Non-pigmented ciliary epithelial cell (primary cell): ENCODE results near the gene MKRN2OS.

ENCODE experiments used
- DNase-seq: peaks from one replicate; pipeline ENCODE4 v3.0.0-alpha.2; 2010; ENCODE audit warnings: low read depth

Gene MKRN2OS

GRCh38 chr3:12513694-12514446 is 31.4 kb downstream of the MKRN2OS start:
- no peak for DNase-seq

GRCh38 chr3:12512534-12513118 is 32.7 kb downstream of the MKRN2OS start:
- DNase-seq = no peak

GRCh38 chr3:12509466-12509865 is 35.8 kb downstream of the MKRN2OS start:
- DNase-seq = no peak

GRCh38 chr3:12508291-12508700 is 37.0 kb downstream of the MKRN2OS start:
- DNase-seq = peak; percentile 98

GRCh38 chr3:12507591-12508281 is 37.6 kb downstream of the MKRN2OS start:
- DNase-seq = no peak

GRCh38 chr3:12506201-12506709 is 39.0 kb downstream of the MKRN2OS start:
- DNase-seq = no peak

- no peak for DNase-seq
Observed at GRCh38 chr3:12503126-12503957, 42.0 kb downstream of the MKRN2OS start.

- DNase-seq = no peak
Observed at GRCh38 chr3:12501360-12502020, 43.8 kb downstream of the MKRN2OS start.

GRCh38 chr3:12499474-12499873 is 45.8 kb downstream of the MKRN2OS start:
- DNase-seq = no peak

- DNase-seq = no peak
Observed at GRCh38 chr3:12496453-12496761, 48.9 kb downstream of the MKRN2OS start.

GRCh38 chr3:12495749-12496452 is 49.4 kb downstream of the MKRN2OS start:
- DNase-seq = no peak

- DNase-seq = no peak
Observed at GRCh38 chr3:12490547-12490946, 54.8 kb downstream of the MKRN2OS start.

GRCh38 chr3:12489832-12490231 is 55.5 kb downstream of the MKRN2OS start:
- DNase-seq = no peak
